NCI-H128 (cell line): ENCODE measurements around the gene SUPV3L1.

Experiments used
- DNase-seq: peaks from one replicate; lab custom pipeline; 2025; ENCODE audit not compliant: unreplicated experiment; lab: John Stamatoyannopoulos, UW

The SUPV3L1 gene

DNA sequence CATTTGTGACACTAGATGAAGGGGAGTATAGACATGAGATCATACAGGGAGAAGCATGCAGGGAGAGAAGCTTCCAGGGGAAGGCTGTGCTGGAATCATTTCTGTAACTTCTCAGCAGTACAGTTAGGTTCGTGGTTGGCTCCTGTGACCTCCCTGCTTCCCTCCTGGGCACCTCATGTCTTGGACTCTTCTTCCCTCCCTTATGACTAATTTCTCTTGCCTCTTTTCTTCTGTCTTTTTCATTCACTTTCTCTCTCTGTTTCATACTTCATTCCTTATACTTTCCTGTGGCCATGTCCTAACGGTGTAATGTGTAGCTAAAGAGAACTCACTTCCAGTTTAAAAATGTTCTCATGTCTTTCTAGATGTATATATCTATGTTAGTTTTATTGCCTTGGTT, 21.0 kb downstream of the SUPV3L1 start:
- DNase-seq: no peak

DNA sequence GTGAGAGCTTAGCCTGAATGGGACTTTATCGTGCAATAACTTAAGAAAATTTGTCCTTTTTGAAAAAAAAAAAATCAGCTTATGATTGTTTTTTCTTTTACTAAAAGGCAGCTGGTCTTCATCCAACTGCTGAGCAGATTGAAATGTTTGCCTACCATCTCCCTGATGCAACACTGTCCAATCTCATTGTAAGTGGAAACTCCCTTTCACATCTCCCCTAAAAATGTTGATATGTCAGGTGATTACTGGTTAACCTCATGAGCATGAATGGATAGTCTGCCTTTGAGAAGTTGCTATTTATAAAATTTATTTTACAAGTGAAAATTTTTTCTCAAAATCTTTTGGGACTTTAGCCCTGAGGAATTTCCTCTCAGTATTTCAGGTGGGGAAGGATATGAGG, 22.3 kb downstream of the SUPV3L1 start:
- no peak for DNase-seq

GRCh38 chr10:69208761-69209160, 28.7 kb downstream of the SUPV3L1 start:
- DNase-seq: no peak

DNA sequence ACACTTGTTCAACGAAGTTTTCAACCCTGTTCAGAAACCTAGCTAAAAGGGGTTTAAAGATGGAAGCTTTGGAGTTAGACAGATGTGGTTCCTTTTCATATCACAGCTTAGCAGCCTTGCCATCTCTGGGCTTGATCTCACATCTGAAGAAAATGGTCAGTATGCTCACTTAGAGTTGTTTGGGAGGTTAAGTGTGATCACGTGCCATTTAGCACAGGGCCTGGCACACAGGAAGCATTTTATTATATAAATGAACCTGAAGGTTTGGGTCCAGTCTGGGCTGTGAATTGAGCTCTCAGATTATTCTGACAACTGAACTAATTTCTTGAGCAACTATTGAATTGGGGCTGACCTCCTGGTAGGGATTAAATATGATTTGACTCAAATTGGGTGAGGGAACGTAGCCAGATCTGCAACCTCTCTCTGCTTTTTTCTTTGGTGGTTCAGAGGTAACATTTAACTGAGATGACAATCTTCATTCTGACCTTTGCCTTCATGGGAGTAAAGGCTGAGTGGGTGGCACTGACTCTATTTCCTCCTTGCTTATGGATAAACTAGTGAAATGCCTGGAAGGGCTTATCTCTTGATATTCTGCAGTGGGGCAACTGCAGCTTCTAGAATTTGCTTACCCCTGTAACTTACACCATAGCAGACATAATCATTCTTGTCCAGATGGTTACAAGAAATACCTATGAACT, 29.9 kb downstream of the SUPV3L1 start:
- no peak for DNase-seq

GRCh38 chr10:69211104-69211503, 31.1 kb downstream of the SUPV3L1 start:
- DNase-seq: no peak

GRCh38 chr10:69211524-69211923, 31.5 kb downstream of the SUPV3L1 start:
- no peak for DNase-seq

- DNase-seq: no peak
Observed at GRCh38 chr10:69213591-69214311, 33.7 kb downstream of the SUPV3L1 start.

- no peak for DNase-seq
Observed at GRCh38 chr10:69214666-69215131, 34.7 kb downstream of the SUPV3L1 start.

- DNase-seq: no peak
Observed at GRCh38 chr10:69215405-69216171, 35.6 kb downstream of the SUPV3L1 start.

GRCh38 chr10:69216577-69217118, 36.6 kb downstream of the SUPV3L1 start:
- DNase-seq: no peak

GRCh38 chr10:69217119-69217754, 37.2 kb downstream of the SUPV3L1 start:
- no peak for DNase-seq

- DNase-seq: no peak
Observed at GRCh38 chr10:69218831-69219230, 38.8 kb downstream of the SUPV3L1 start.

DNA sequence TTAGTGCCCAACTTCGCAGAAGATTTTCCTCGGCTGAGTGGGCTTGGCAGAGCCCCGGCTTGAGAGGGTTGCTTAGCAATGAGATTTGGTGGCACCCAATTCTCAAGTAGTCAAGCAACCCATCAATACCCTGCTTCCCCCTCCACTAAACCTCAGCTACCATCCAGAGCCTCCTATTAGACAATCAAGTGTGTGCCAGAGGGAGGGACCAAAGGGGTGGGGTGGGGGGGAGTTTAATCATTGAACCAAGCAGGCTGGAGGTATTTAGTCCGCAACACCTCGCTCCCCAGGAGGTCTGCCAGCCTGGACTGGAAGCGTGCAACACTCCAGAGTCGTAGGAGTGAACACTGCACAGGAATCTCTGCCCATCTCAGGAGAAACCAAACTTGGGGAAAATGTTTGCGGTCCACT, 40.0 kb downstream of the SUPV3L1 start, which contains the start of gene HKDC1:
Gene HKDC1, plus strand, starts transcription at position 292 of the 411 bp plus-strand sequence. Its CDS starts 104 bp downstream, at position 396.
- DNase-seq: no peak

DNA sequence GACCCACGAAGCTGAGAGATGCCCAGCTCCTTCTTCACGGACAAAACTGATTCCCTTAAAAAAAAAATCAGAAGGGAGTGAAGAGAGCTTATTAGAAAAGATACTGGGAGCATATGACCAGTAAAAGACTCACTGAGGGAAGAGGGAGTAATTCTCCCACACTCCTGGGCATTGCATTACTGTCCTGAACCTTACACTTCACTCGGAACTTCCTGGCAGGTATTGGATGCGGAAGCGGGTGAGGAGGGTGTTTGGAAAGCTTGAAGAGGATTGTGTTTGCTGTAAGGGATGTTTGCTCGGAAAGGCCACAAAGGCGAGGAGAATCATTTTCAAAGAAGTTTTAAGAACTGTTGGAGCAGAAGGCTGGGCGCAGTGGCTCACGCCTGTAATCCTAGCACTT, 40.5 kb downstream of the SUPV3L1 start:
- no peak for DNase-seq

- DNase-seq: no peak
Observed at GRCh38 chr10:69222157-69223027, 42.4 kb downstream of the SUPV3L1 start.

DNA sequence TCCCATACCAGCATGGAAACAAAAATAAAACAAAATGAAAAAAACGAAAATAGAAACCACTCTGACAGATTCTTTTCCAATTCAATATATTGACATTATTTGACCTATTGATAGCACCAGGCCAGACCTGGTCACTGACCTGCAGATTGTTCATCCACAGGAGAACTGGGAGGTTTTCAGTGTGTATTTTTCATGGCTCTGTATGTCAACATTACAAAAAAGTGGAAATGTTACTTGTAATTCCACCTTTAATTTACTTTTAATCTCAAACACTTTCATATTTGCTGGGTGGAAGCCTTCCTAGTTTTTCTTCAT, 43.0 kb downstream of the SUPV3L1 start:
- DNase-seq: no peak

DNA sequence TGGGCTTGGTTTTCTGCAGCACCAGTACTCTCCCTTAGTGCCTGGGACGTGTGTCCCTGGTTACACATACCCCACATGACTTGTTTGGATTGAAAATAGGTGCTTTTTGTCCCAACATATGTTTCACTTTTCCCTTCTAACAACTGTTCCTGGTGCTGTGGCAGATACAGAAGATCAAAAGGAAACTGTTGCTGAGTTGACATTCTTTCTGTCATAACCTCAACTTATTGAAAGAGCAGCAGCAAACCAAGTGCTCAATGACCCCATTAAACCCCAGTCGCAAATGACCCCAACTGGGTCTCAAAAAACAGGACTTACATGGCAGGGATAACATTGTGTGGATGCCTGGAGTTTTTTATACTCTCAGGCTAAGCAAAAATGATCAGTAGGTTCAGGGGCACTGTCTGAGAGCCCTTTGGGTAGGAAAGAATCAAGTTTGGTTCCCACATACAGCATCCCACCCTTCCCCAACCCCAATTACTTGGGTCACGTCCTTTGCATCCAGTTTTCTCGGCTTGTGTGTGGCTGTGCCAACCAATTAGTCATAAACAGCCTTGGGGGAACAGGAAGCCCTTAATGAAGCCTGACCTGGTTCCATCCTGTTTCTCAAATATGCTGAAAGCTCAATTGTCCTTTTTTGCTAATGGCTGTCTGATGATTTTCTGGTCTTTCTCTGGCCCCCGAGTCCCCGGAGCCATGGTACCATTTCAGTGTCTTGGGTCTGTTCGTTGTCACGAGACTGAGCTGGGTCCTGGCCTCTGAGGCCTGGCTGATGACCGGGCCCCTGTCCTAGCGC, 45.0 kb downstream of the SUPV3L1 start:
- DNase-seq: no peak

- DNase-seq: no peak
Observed at GRCh38 chr10:69225681-69226080, 45.6 kb downstream of the SUPV3L1 start.

- no peak for DNase-seq
Observed at GRCh38 chr10:69226919-69227450, 47.0 kb downstream of the SUPV3L1 start.
